ENCODE results near the gene PRDM15.
"Not testable (repeated sequence)": the region's sequence is repeated elsewhere in the genome, so short reads cannot be mapped to it uniquely, and the experiment has no call there.

Gene PRDM15

GRCh38 chr21:41804381-41804780 lies 74.8 kb downstream of the PRDM15 start:
- no peak for DNase-seq

- no peak for DNase-seq
These were observed 75.8 kb downstream of the PRDM15 start for GRCh38 chr21:41803316-41803715.

GRCh38 chr21:41802684-41803083 lies 76.5 kb downstream of the PRDM15 start:
- peak; percentile 42 for DNase-seq

GRCh38 chr21:41802198-41802584 lies 77.0 kb downstream of the PRDM15 start:
- no peak for DNase-seq

GRCh38 chr21:41801321-41802197 lies 77.6 kb downstream of the PRDM15 start:
- no peak for DNase-seq

- DNase-seq: no peak
These were observed 78.5 kb downstream of the PRDM15 start for GRCh38 chr21:41800425-41801320.

- no peak for DNase-seq
These were observed 79.4 kb downstream of the PRDM15 start for GRCh38 chr21:41799763-41800162.

GRCh38 chr21:41798326-41798725 lies 80.8 kb downstream of the PRDM15 start:
- DNase-seq: no peak

GRCh38 chr21:41796476-41797080 lies 82.6 kb downstream of the PRDM15 start:
- DNase-seq: no peak

GRCh38 chr21:41795726-41796125 lies 83.4 kb downstream of the PRDM15 start:
- no peak for DNase-seq

- no peak for DNase-seq
These were observed 84.5 kb downstream of the PRDM15 start for GRCh38 chr21:41794600-41794999.

- no peak for DNase-seq
These were observed 86.4 kb downstream of the PRDM15 start for GRCh38 chr21:41792711-41793110.

- DNase-seq: peak; percentile 12
These were observed 92.6 kb downstream of the PRDM15 start for GRCh38 chr21:41786509-41786987.

GRCh38 chr21:41785262-41785661 lies 93.9 kb downstream of the PRDM15 start:
- DNase-seq: not testable (repeated sequence)

- no peak for DNase-seq
These were observed 94.6 kb downstream of the PRDM15 start for GRCh38 chr21:41784456-41785102.

GRCh38 chr21:41783476-41784180 lies 95.5 kb downstream of the PRDM15 start:
- DNase-seq: peak; percentile 19

- no peak for DNase-seq
These were observed 98.1 kb downstream of the PRDM15 start for GRCh38 chr21:41781050-41781410.

- no peak for DNase-seq
These were observed 98.7 kb downstream of the PRDM15 start for GRCh38 chr21:41780337-41781049.

- DNase-seq: no peak
These were observed 99.5 kb downstream of the PRDM15 start for GRCh38 chr21:41779659-41780058.

- no peak for DNase-seq
These were observed 100.1 kb downstream of the PRDM15 start for GRCh38 chr21:41778930-41779600.
